ENCODE measurements around the gene ZNF598. TPM values are rescaled to one million over a fixed set of nuclear protein-coding genes. Genes with fewer than 3 reads are reported as not detected.
A peak's percentile ranks its signal among the peaks of the same experiment; 100 is the strongest.

The ZNF598 gene
- total RNA-seq, 1 donor, result 27.6 TPM

- no peak overlapping the region for H3K4me3 ChIP-seq (ENCODE audit: low read depth, low read length)
- no peak for DNase-seq (ENCODE audit: low read depth)
- no peak for TF ChIP-seq CTCF (IDR thresholded peaks at IDR 0.05; ENCODE audit: insufficient read depth, low read depth, low read length)
These were observed 27.5 kb upstream of the ZNF598 start for GRCh38 chr16:2037115-2037514.

GRCh38 chr16:2036200-2036966 lies 26.8 kb upstream of the ZNF598 start:
- H3K4me3 ChIP-seq (ENCODE audit: low read depth, low read length), result peak overlapping the region; percentile 27

GRCh38 chr16:2035431-2036199 lies 26.0 kb upstream of the ZNF598 start:
- peak; percentile 92 for DNase-seq (ENCODE audit: low read depth)
- H3K4me3 ChIP-seq (ENCODE audit: low read depth, low read length), result peak overlapping the region; percentile 27
- TF ChIP-seq CTCF (IDR thresholded peaks at IDR 0.05; ENCODE audit: insufficient read depth, low read depth, low read length), result no peak

More at GRCh38 chr16:2036200-2036966, 26.8 kb upstream of the ZNF598 start:
- no peak for DNase-seq (ENCODE audit: low read depth)
- TF ChIP-seq CTCF (IDR thresholded peaks at IDR 0.05; ENCODE audit: insufficient read depth, low read depth, low read length), result no peak

- no peak for DNase-seq (ENCODE audit: low read depth)
- no peak overlapping the region for H3K4me3 ChIP-seq (ENCODE audit: low read depth, low read length)
- no peak for TF ChIP-seq CTCF (IDR thresholded peaks at IDR 0.05; ENCODE audit: insufficient read depth, low read depth, low read length)
These were observed 25.2 kb upstream of the ZNF598 start for GRCh38 chr16:2034696-2035430.

- H3K4me3 ChIP-seq (ENCODE audit: low read depth, low read length), result peak overlapping the region; percentile 41
- DNase-seq (ENCODE audit: low read depth), result peak; percentile 57
These were observed 24.5 kb upstream of the ZNF598 start for GRCh38 chr16:2033909-2034695.

GRCh38 chr16:2033057-2033908 lies 23.7 kb upstream of the ZNF598 start:
- peak overlapping the region; percentile 41 for H3K4me3 ChIP-seq (ENCODE audit: low read depth, low read length)
- TF ChIP-seq CTCF (IDR thresholded peaks at IDR 0.05; ENCODE audit: insufficient read depth, low read depth, low read length), result no peak
- DNase-seq (ENCODE audit: low read depth), result peak; percentile 70

Data from fibroblast of villous mesenchyme (primary cell).